WTC11 (cell line): Measurements from ENCODE around the gene WTAP.

Experiments used
- ATF1 ChIP-seq: sonication (generic); formaldehyde crosslinking; IDR thresholded peaks from 2 replicates; pipeline ENCODE4 v1.8.1; 2023; ENCODE audit warnings: mild to moderate bottlenecking, moderate library complexity, missing genetic modification reagents
- CBFB ChIP-seq: sonication (generic); formaldehyde crosslinking; IDR thresholded peaks from 2 replicates; pipeline ENCODE4 v1.8.1; 2022; ENCODE audit warnings: mild to moderate bottlenecking, low read depth, missing genetic modification reagents
- CREB1 ChIP-seq: sonication (generic); formaldehyde crosslinking; IDR thresholded peaks from 2 replicates; pipeline ENCODE4 v1.8.0; 2023; ENCODE audit warnings: mild to moderate bottlenecking, missing genetic modification reagents
- CTCF ChIP-seq: fragments of 200-600 bp; IDR thresholded peaks from 2 replicates; pipeline ENCODE4 v1.8.0; 2022; ENCODE audit warnings: antibody characterized with exemption
- HMGXB4 ChIP-seq: sonication (generic); formaldehyde crosslinking; IDR thresholded peaks from 2 replicates; pipeline ENCODE4 v1.8.1; 2023; ENCODE audit warnings: mild to moderate bottlenecking, moderate library complexity, missing genetic modification reagents
- MAX ChIP-seq: sonication (generic); formaldehyde crosslinking; IDR thresholded peaks from 2 replicates; pipeline ENCODE4 v1.8.0; 2022; ENCODE audit warnings: mild to moderate bottlenecking, missing genetic modification reagents
- NFE2L1 ChIP-seq: sonication (generic); formaldehyde crosslinking; IDR thresholded peaks from 2 replicates; pipeline ENCODE4 v1.8.1; 2023; ENCODE audit warnings: missing genetic modification reagents
- SMAD3 ChIP-seq: sonication (generic); formaldehyde crosslinking; IDR thresholded peaks from 2 replicates; pipeline ENCODE4 v1.8.0; 2022; ENCODE audit warnings: missing genetic modification reagents, mild to moderate bottlenecking, borderline replicate concordance
- TP53 ChIP-seq: sonication (generic); formaldehyde crosslinking; IDR thresholded peaks from 2 replicates; pipeline ENCODE4 v1.8.1; 2023; ENCODE audit warnings: mild to moderate bottlenecking, missing genetic modification reagents
- USF1 ChIP-seq: sonication (generic); formaldehyde crosslinking; IDR thresholded peaks from 2 replicates; pipeline ENCODE4 v1.8.0; 2022; ENCODE audit warnings: mild to moderate bottlenecking, missing genetic modification reagents
- ZBTB43 ChIP-seq: sonication (generic); formaldehyde crosslinking; IDR thresholded peaks from 2 replicates; pipeline ENCODE4 v1.8.1; 2023; ENCODE audit warnings: mild to moderate bottlenecking, missing genetic modification reagents
- ZNF219 ChIP-seq: sonication (generic); formaldehyde crosslinking; IDR thresholded peaks from 2 replicates; pipeline ENCODE4 v1.8.0; 2023; ENCODE audit warnings: missing genetic modification reagents, mild to moderate bottlenecking, borderline replicate concordance
- ZNF512 ChIP-seq: sonication (generic); formaldehyde crosslinking; IDR thresholded peaks from 2 replicates; pipeline ENCODE4 v1.8.1; 2022; ENCODE audit warnings: missing genetic modification reagents, borderline replicate concordance

- TF ChIP-seq USF1 (CRISPR knock-in tag) (no peak), CTCF (no peak), CREB1 (CRISPR knock-in tag) (no peak), MAX (CRISPR knock-in tag) (no peak), NFE2L1 (CRISPR knock-in tag) (no peak), ZBTB43 (no peak), CBFB (CRISPR knock-in tag) (no peak), HMGXB4 (CRISPR knock-in tag) (no peak), ZNF219 (CRISPR knock-in tag) (no peak), SMAD3 (CRISPR knock-in tag) (no peak), TP53 (CRISPR knock-in tag) (no peak), ZNF512 (CRISPR knock-in tag) (no peak), ATF1 (no peak)
These were observed 49.7 kb upstream of the WTAP start for GRCh38 chr6:159677506-159678165.
